Ishikawa (cell line): Measurements from ENCODE around the gene GPR150.

ENCODE experiments used
- CEBPB ChIP-seq: IDR thresholded peaks from 2 replicates; pipeline ENCODE4 v1.6.1; 2012
- EGR1 ChIP-seq: IDR thresholded peaks from 2 replicates; pipeline ENCODE4 v1.6.1; 2012
- EP300 ChIP-seq: IDR thresholded peaks from 2 replicates; pipeline ENCODE4 v1.6.1; 2012; ENCODE audit warnings: borderline replicate concordance
- FOXM1 ChIP-seq: IDR thresholded peaks from 2 replicates; pipeline ENCODE4 v1.6.1; 2012; ENCODE audit warnings: low read depth, borderline replicate concordance
- NFIC ChIP-seq: IDR thresholded peaks from 2 replicates; pipeline ENCODE4 v1.6.1; 2012
- RAD21 ChIP-seq: IDR thresholded peaks from 2 replicates; pipeline ENCODE4 v1.6.1; 2012; ENCODE audit warnings: low read depth
- TAF1 ChIP-seq: IDR thresholded peaks from 2 replicates; pipeline ENCODE4 v1.6.1; 2012; ENCODE audit warnings: low read depth, mild to moderate bottlenecking
- TEAD4 ChIP-seq: IDR thresholded peaks from 2 replicates; pipeline ENCODE4 v1.6.1; 2012
- YY1 ChIP-seq: IDR thresholded peaks from 2 replicates; pipeline ENCODE4 v1.6.1; 2012; ENCODE audit warnings: low read depth
- TF ChIP-seq, protein P1 (sequence below): IDR thresholded peaks from 2 replicates; pipeline ENCODE4 v1.6.1; 2012
- TF ChIP-seq, protein P2 (sequence below): IDR thresholded peaks from 2 replicates; pipeline ENCODE4 v1.6.1; 2012; ENCODE audit warnings: low read depth, mild to moderate bottlenecking

DNA sequence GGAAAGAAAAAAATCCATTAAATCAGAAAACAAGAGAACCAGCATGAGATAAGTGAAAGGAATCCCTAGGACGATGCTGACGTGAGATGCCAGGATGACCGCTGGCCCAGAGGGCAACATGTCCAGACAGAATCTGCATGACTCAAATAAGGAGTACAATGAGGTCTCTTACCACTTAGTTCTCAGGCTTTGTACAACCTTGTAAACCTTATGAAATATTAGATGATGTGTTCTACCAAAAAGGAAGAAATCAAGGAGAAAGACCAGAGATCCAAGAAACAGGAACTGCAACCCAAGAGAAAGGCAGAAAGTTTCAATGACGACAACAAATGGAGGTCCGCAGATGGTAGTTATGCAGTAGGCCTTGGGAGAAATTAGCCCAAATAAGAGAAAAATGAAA, 2.8 kb upstream of the GPR150 start:
- TF ChIP-seq RAD21 (no peak), TAF1 (no peak), FOXM1 (no peak), EP300 (no peak), EGR1 (no peak), NFIC (no peak), YY1 (no peak), TEAD4 (no peak), CEBPB (no peak)
- TF ChIP-seq, protein P1, sequence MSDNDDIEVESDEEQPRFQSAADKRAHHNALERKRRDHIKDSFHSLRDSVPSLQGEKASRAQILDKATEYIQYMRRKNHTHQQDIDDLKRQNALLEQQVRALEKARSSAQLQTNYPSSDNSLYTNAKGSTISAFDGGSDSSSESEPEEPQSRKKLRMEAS, result no peak
- TF ChIP-seq, protein P2, sequence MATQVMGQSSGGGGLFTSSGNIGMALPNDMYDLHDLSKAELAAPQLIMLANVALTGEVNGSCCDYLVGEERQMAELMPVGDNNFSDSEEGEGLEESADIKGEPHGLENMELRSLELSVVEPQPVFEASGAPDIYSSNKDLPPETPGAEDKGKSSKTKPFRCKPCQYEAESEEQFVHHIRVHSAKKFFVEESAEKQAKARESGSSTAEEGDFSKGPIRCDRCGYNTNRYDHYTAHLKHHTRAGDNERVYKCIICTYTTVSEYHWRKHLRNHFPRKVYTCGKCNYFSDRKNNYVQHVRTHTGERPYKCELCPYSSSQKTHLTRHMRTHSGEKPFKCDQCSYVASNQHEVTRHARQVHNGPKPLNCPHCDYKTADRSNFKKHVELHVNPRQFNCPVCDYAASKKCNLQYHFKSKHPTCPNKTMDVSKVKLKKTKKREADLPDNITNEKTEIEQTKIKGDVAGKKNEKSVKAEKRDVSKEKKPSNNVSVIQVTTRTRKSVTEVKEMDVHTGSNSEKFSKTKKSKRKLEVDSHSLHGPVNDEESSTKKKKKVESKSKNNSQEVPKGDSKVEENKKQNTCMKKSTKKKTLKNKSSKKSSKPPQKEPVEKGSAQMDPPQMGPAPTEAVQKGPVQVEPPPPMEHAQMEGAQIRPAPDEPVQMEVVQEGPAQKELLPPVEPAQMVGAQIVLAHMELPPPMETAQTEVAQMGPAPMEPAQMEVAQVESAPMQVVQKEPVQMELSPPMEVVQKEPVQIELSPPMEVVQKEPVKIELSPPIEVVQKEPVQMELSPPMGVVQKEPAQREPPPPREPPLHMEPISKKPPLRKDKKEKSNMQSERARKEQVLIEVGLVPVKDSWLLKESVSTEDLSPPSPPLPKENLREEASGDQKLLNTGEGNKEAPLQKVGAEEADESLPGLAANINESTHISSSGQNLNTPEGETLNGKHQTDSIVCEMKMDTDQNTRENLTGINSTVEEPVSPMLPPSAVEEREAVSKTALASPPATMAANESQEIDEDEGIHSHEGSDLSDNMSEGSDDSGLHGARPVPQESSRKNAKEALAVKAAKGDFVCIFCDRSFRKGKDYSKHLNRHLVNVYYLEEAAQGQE, result no peak
